Stimulated activated CD8-positive, alpha-beta memory T cell treated with anti-CD3 and anti-CD28 coated beads, Interleukin-12 subunit alpha, Interleukin-12 subunit beta, amount 100 ng/mL, for 4 hours (primary cell): Measurements from ENCODE around the gene SPTLC2.

Experiments
- DNase-seq: peaks from one replicate; pipeline ENCODE4 v3.0.0-alpha.2; 2020; ENCODE audit warnings: low read depth

SPTLC2 gene

DNA sequence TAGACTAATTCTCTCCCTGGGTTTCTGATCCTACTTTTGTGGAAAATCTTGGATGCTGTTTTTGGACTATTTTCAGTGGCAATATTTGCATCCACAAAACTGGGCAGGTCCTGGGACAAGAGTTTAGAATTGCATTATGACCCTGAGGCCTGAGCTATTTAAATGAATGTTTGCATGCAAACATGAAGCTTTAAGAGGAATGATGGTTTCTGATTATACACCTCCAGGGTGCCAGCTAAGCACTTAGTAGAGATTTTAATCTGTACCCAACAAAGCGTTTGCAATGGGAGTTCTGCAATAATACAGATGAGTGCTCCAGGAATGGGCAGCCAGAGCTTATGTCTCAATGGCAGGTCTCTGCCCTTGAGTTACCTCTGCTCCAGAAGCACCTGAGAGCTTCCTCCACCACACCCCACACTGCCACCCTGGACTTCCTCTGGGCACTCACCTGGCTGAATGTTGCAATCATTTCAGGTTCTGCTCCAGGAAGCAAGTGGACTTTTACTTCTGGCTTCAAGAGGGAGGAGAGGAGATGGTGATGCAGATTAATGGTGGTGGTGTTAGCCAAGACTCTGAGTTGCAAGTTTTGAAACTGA, 6.0 kb upstream of the SPTLC2 start:
- no peak for DNase-seq

DNA sequence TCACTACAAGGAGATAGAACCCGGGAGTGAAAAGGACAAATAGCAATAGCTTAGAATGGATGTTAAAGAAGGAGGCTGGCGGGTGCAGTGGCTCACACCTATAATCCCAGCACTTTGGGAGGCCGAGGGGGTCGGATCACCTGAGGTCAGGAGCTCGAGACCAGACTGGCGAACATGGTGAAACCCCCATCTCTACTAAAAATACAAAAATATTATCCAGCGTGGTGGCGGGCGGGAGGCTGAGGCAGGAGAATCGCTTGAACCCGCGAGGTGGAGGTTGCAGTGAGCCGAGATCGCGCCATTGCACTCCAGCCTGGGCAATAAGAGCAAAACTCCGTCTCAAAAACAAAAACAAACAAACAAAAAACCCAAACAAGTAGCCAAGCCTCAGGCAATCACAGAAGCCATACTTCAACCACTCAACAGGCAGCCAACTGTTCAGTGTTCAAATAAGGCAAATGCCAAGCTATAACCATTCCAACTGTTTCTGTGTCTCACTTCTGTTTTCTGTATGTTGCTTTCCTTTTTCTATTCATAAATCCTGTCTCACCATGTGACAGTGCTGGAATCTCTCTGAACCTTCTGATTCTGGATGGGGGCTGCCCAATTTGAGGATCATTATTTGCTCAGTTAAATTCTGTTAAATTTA, 3.9 kb upstream of the SPTLC2 start:
- DNase-seq: no peak

DNA sequence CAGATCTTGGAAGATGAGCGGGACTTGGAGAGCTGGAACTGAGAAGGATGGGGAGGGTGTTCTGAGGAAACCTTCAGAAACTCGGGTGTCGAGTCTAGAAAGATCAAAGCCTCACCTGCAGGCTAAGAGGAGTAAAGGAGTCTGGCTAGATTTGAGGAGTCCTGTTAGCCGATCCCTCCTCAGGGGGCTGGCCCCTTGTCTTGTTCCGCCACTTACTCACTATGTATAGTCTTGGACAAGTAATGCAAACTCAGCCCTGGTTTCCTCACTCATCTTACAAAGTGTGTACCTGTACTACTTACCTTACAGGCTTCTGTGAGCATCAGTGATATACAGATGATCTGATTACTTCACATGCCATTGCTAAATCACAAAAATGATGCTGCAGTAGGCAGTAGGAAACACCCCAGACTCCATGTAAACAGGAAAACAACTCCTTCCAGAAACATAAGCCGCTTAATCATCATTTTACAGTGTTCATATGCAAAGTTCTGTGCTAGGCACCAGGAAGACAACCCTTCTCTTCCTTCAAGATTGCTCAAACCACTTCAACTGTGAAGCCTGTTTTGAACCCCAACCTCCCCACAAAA, 2.0 kb upstream of the SPTLC2 start:
- DNase-seq: no peak

DNA sequence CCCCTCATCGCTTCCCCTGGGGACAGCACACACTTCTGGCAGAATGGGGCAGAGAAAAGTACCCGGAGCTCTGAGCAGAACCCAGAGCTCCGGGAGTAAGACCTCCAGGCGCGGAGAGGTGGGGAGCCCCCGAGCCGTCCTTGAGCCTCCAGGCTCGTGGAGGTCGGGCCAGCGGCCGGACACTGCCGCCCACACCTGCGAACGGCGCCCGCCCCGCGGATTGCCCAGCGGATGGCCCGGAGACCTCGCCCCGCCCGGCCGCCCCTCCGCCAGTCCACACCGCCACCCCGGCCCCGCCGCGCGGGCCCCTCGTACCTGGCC, 344 bp downstream of the SPTLC2 start:
- DNase-seq: no peak

DNA sequence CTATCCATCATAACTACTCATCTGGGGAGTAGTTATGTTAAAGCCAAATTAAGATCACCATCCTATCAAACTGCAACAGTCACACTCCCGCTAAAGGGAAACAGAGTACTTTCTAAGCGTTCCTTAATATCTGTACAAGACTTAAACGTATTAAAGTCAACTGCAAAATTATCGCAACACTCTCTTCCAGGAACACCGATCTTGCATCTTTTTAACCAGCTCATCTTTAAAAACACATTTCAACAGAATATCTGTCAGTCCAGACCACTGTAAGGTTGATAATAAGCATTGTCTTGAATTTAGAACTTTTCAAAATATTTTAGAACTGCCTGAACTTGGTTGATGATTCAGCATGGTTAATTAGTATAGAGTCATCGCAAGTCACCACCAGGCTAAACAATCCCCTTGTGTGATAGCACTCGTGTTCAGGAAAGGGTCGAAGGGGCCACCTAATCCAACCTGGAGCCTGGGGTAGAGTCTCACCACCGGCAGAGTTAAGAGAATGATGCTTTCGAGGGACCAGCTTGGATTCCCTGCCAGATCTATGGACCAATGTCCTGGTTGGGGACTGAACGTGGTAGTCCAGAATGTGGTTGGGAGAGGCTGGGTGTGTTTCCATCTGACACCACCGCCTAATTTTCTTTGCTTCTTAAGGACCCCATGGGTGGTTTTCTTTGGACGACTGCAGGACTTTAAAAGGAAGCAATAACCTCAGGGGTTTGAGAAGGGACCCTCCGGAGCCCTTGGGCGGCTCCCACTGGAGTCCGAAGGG, 890 bp downstream of the SPTLC2 start:
- DNase-seq: no peak

DNA sequence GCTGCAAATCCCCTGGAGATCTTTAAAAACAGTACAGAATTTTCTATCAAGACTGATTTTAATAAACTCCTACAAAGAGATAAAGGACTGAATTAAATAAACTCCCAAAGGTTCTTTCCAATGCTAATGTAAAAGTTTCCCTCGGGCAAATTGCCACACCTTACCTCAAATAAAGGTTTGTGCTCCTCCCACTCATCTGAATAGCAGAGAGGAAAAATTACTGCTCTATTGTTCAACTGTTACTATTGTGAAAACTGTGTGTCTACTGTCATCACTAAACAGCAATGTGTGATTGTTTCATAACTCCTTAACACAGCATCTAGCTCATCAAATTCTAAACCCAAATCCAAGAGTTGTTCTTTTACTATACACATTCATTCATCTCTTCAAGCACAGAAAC, 3.2 kb downstream of the SPTLC2 start:
- DNase-seq: no peak

DNA sequence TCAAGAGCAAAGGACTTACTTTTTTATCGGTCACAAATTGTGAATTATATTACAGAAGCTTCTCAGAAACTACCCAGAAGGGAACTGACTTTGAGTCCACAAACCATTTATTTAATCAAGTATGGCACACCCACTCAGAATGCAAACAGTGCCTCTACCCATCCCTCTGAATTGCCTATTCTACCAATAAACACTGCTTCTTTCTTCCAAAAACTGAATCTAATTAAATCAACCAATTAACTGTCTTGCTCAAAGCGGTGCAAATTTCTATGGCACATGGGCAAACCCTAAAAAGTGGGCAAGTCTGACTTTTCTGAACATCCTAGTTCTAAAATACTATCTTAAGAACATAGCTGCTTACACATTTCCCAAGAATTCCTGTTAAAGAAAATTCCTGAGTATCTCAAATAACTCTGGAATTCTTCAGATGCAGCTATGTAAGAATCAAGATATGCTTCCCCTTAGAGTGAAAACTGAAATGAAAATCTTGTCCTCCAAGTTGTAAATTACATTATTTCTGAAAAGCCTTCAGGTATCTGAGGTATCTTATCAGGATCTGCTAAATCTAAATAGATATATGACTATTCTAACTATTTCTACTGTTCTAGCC, 4.3 kb downstream of the SPTLC2 start:
- no peak for DNase-seq

DNA sequence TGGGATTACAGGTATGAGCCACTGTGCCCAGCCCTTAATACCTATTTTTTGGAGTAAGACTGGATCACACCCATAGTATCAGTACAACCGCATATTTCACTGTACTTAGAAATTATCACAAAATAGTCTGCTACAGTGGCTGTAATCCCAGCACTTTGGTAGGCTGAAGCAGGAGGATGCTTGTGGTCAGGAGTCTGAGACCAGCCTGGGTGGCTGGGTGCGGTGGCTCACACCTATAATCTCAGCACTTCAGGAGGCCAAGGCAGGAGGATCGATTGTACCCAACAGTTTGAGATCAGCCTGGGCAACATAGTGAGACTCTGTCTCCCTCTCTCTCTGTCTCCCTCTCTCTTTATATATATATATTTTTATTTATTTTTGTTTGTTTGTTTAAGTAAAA, 5.9 kb downstream of the SPTLC2 start:
- DNase-seq: no peak

DNA sequence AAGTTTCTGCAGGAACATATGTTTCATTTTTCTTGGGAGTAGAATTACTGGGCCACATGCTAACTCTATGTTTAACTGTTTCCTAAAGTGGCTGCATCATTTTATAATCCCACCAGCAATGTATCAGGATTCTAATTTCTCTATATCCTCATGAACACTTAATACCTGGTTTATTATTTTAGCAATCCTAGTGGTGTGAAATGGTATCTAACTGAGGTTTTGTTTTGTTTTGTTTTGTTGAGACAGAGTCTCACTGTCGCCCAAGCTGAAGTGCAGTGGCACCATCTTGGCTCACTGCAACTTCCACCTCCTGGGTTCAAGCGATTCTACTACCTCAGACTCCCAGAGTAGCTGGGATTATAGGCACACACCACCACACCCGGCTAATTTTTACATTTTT, 6.5 kb downstream of the SPTLC2 start:
- no peak for DNase-seq

DNA sequence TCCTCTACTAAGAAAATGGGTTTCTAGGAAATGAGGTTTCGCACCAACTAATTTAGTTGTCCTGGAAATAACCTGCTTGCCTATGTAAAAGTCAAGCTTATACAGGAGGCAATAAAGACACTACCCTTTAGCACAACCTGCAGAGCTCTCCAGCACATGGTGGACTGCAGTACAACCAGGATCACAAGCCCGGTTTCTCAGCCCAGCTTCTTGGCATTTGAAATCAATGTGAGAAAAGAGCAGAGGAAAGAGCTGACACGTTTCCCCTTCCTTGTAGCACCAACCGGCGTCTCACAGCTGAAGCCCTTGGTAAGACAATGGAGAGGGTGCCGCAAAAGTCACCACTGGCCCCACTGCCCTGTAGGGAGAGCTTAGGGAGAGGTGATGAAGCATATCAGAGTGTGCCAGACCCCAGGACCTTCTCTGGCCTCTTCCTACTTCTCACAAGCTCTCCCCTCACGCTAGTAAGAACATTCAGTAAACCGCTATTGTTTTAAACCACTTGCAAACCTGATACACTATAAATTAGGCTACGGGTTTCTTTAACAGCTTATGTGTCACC, 8.6 kb downstream of the SPTLC2 start:
- DNase-seq: no peak

DNA sequence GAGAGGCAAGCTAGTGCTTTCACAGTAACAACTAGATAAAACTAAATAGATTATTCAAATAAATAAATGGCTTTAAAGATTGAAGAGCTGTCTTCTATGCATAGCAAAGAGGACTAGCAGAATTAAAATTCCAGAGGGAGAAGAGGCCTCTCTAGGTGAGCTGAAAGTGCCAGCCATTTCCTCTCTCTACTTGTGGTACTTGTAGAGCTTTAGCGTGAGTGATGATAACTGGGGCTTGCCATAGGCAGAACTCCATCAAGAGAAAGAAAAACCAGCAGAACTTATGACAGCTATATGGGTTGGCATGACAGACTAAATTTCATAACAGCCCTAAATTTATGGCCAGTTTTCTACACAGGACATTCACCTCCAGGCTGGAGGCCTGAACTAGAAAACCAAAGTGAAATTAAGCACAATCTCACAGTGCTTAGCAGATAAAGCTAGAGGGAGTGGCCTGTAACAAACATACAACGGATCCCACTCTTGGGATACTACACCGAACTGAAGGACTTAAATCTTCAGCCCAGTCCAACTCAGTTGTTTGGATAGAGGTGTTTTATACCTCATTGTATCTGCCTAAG, 11.0 kb downstream of the SPTLC2 start:
- DNase-seq: no peak

DNA sequence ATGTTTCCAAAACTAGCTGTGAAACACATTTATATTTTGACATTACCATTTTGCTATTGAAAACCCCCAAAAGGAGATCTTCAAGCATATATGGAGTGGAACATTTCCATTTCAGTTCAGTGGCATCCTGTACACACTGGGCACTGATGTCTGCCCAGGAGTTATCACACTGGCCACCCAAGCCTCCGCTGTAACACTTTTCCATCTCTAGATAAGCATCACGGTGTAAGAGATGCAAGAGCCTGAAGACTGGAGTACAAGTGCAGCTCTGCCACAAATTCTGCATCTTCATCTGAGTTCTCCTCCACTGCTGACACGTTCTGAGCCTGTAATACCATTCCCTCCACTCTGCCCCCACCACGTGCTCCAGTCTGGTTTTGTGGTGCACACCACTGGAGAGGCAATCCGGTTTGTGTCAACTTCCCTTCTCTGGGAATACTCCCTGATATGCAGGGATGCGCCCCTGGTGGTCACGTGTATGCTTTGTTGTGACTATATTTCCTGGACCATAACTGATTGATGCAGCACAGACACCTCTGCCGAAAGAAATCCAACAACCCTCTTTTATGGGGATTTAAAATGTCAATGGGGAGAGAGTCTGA, 12.7 kb downstream of the SPTLC2 start:
- DNase-seq: no peak

DNA sequence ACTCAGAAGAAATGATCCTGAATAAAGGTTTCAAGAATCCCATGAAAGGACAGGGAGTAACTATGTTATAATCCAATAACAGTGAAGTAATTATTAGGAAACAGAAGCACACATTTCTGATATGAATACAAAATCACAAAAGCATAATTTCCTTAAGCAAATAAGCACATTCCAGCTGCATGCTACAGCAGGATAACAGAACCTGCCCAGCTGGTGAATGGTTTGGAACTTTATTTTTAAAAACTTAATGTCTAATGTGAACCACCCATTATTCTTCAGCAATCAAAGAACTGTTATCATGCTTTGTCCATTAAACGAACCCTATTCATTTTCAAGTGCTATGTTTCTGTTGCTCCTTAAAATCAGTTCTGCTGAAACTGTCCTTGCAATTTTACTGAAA, 13.4 kb downstream of the SPTLC2 start:
- no peak for DNase-seq

DNA sequence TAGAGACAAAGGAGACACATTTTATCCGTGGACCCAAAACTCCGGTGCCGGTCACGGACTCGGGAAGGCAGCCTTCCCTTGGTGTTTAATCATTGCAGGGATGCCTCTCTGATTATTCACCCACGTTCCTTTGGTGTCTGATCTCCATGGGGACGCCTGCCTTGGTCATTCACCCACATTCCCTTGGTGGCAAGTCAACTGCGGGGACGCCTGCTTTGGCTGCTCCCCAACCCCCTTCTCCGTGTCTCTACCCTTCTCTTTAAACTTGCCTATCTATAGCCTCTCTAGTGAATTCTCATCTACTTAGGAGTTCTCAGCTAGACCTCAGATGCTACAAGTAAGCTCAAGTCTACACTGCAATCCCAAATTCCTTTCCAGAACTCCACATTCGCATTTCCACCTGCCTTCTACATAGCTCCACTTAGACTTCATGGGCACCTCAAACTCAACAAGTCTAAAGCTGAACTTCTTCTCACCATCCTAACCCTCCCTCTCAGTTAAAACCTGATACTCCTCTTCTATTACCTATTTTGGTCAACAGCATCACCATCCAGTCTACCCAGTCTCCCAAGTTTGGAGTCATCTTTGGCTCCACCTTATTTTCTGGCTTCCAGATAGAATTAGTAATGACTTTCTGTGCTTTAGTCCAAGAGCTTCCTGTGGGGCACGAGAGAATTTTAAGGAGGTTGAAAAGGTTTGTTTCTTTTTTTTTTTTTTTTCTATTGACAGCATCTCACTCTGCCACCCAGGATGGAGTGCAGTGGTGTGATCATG, 14.4 kb downstream of the SPTLC2 start:
- DNase-seq: no peak

DNA sequence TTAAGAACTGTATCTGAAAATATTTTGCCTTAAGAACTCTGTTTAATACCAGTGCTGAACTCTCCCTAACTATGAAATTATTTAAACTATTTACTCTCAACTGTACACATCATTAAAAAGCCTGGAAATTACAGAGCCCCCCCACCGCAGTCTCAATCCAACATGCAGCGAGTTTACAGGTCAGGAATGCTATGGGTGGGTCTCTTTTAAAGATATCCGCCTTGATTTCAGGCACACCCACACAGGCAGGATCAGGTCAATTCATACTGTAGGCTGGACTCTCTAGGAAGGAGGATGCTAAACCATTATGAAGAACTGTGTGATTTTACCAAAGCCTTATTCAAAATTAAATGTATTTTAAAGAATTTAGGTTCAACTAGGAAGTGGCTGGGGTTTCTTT, 16.5 kb downstream of the SPTLC2 start:
- DNase-seq: no peak

DNA sequence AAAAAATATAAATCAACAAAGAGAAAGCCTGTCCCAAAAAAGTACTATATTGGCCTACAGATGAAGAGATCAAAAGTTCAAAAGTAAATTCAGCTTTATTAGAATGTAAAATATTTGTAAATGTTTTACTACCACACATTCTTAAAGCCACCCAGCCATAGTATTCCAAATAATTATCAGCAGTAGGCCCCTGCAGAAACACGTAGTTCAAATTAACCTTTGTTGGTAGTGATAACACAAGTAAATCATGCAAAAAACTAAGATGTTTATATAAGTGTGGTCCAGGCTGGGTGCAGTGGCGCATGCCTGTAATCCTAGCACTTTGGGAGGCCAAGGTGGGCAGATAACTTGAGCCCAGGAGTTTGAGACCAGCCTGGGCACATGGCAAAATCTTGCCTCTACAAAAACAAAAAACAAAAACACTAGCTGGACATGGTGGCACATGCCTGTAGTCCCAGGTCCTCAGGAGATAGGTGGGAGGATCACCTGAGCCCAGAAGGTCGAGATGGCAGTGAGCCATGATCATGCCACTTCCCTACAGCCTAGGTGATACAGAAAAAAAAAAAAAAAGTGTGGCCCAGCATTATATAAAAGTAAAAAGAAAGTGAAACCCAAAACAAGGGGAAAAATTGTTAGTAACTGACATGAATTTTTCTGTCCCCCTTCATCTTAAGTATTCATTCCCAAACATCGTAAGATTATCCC, 17.9 kb downstream of the SPTLC2 start:
- DNase-seq: no peak

DNA sequence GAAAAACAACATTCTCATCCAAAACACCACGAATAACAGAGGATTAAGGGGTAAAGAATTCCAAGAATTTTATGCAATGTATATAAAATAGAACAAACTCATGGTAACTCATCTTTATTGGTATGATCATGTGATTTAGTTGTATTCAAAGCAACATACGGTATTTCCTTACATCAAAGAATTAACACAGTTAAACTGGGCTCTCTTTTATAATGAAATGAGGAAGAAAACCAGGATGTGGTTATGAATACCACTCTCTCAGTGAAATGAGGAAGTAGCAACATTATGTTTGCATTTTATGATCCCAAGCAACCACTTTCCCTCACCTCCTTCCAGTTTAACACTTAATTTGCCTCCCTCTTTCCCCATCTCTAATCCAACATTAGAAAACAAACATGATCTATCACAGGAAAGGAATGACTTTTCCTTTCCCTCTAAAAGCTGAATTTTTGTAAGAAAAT, 22.9 kb downstream of the SPTLC2 start:
- no peak for DNase-seq

DNA sequence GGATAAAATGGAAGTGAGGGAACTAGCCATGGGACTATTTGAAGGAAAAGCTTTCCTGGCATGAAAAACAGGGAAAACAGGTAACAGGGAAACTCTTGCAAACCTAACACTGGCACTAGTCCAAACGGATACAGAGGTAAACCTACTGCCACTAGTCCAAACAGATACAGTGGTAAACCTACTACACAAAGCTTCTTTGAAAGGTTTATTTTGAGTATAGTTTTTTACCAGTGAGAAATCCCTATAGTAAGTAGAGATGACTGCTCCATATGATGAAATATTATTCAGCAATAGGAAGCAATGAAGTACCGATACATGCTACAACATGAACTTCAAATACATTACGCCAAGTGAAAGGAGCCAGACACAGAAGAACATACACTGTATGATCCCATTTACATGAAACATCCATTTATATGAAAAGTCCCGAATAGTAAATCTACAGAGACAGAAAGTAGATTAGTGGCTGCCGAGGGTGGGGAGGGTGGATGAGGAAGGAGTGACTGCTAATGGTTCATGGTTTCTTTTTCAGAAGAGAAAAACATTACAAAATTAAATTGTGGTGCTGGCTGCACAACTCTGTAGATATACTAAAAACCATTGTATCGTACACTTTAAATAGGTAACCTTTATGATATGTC, 25.5 kb downstream of the SPTLC2 start:
- no peak for DNase-seq

DNA sequence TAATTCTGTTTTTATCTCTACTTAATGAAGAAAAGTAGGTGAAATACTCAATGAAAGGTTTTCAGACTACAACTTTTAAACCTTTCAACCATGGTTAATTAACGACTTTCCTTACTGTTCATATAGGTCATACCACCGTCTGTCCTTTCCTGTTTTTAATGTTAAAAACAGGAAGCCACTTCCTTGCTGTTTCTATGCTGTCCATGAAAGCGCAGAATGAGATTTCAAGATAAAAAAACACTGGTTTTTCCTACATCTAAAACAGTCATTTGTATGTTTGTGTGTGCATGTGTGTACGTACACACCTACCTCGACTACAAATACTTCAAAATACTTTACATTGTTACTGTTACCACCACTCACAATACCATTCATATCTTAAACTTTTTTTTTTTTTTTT, 27.3 kb downstream of the SPTLC2 start:
- no peak for DNase-seq
